ENCODE data around the gene NR2E1. TPM values are rescaled to one million over a fixed set of nuclear protein-coding genes. Genes with fewer than 3 reads are reported as not detected.

The NR2E1 gene
- total RNA-seq, 1 experiment from 2014 or later, result not detected

- H3K27me3 ChIP-seq (ENCODE audit: insufficient read depth, low read depth), result peaks cover 16% of the 10 kb centered on the region
- H2AFZ ChIP-seq, result no peak overlapping the region
- no peaks in the 10 kb centered on the region for H3K36me3 ChIP-seq (ENCODE audit: low read depth)
- ChIA-PET CTCF (no interaction called here), POLR2A (ENCODE audit: unreplicated experiment) (no interaction called here)
- no peak overlapping the region for H3K4me3 ChIP-seq
- H3K4me1 ChIP-seq (replicated peaks; ENCODE audit: insufficient read depth), result no peaks in the 10 kb centered on the region
- no peaks in the 10 kb centered on the region for H3K79me2 ChIP-seq (ENCODE audit: low read depth)
- H4K20me1 ChIP-seq (ENCODE audit: insufficient read depth), result no peaks in the 10 kb centered on the region
- no peaks in the 10 kb centered on the region for H3K9me3 ChIP-seq (ENCODE audit: insufficient read depth, low read depth)
- intact Hi-C loops (cut with micrococcal nuclease; ENCODE audit: unreplicated experiment), result no loop called here
- TF ChIP-seq EZH2 (IDR thresholded peaks at IDR 0.05; ENCODE audit: low read depth) (no peak), CTCF (conservative IDR thresholded peaks at IDR 0.05) (no peak; the same call in 1 of the 2 replicates)
- no peak overlapping the region for H3K27ac ChIP-seq
- BruUV-seq (replicated peaks), result no TSS peak
- H3K9me2 ChIP-seq (ENCODE audit: insufficient read depth), result no peaks in the 10 kb centered on the region
- no peaks in the 10 kb centered on the region for H3F3A ChIP-seq (ENCODE audit: insufficient read depth, low read depth)
- no peak overlapping the region for H3K4me2 ChIP-seq
- no peak for DNase-seq
Observed at GRCh38 chr6:108163644-108164542, 1.9 kb upstream of the NR2E1 start.

GRCh38 chr6:108164543-108164814 lies 1.3 kb upstream of the NR2E1 start:
- Histone ChIP-seq H3K36me3 (ENCODE audit: low read depth) (no peaks in the 10 kb centered on the region), H3K4me3 (no peak overlapping the region), H3K4me1 (replicated peaks; ENCODE audit: insufficient read depth) (no peaks in the 10 kb centered on the region), H3F3A (ENCODE audit: insufficient read depth, low read depth) (no peaks in the 10 kb centered on the region), H3K79me2 (ENCODE audit: low read depth) (no peaks in the 10 kb centered on the region), H3K27me3 (ENCODE audit: insufficient read depth, low read depth) (peaks cover 16% of the 10 kb centered on the region), H4K20me1 (ENCODE audit: insufficient read depth) (no peaks in the 10 kb centered on the region), H3K9me3 (ENCODE audit: insufficient read depth, low read depth) (no peaks in the 10 kb centered on the region), H3K4me2 (no peak overlapping the region), H3K9me2 (ENCODE audit: insufficient read depth) (no peaks in the 10 kb centered on the region), H2AFZ (no peak overlapping the region), H3K27ac (no peak overlapping the region)
- intact Hi-C loops (cut with micrococcal nuclease; ENCODE audit: unreplicated experiment), result no loop called here
- ChIA-PET CTCF (no interaction called here), POLR2A (ENCODE audit: unreplicated experiment) (no interaction called here)
- no peak for DNase-seq
- no peak for TF ChIP-seq CTCF (conservative IDR thresholded peaks at IDR 0.05)
- no TSS peak for BruUV-seq (replicated peaks)

GRCh38 chr6:108164815-108165706 lies 761 bp upstream of the NR2E1 start:
- BruUV-seq (replicated peaks), result no TSS peak
- H3K4me2 ChIP-seq, result no peak overlapping the region
- TF ChIP-seq EZH2 (IDR thresholded peaks at IDR 0.05; ENCODE audit: low read depth), result no peak
- no peak for TF ChIP-seq CTCF (conservative IDR thresholded peaks at IDR 0.05)
- H3F3A ChIP-seq (ENCODE audit: insufficient read depth, low read depth), result no peaks in the 10 kb centered on the region
- no peaks in the 10 kb centered on the region for H4K20me1 ChIP-seq (ENCODE audit: insufficient read depth)
- H3K36me3 ChIP-seq (ENCODE audit: low read depth), result no peaks in the 10 kb centered on the region
- intact Hi-C loops (cut with micrococcal nuclease; ENCODE audit: unreplicated experiment), result no loop called here
- H3K27me3 ChIP-seq (ENCODE audit: insufficient read depth, low read depth), result peaks cover 16% of the 10 kb centered on the region
- POLR2A ChIA-PET (ENCODE audit: unreplicated experiment), result no interaction called here
- CTCF ChIA-PET, result no interaction called here
- DNase-seq, result no peak
- no peaks in the 10 kb centered on the region for H3K9me3 ChIP-seq (ENCODE audit: insufficient read depth, low read depth)
- H3K79me2 ChIP-seq (ENCODE audit: low read depth), result no peaks in the 10 kb centered on the region
- no peak overlapping the region for H3K4me3 ChIP-seq
- H3K9me2 ChIP-seq (ENCODE audit: insufficient read depth), result no peaks in the 10 kb centered on the region
- H3K4me1 ChIP-seq (replicated peaks; ENCODE audit: insufficient read depth), result no peaks in the 10 kb centered on the region
- H2AFZ ChIP-seq, result no peak overlapping the region
- H3K27ac ChIP-seq, result no peak overlapping the region
